Right lobe of liver (tissue), 4 donors: ENCODE data around the gene MNX1.

Experiments
- CTCF ChIP-seq, 4 donors: fragments of 200-600 bp in 3 of 4; fragments of 450-650 bp in 1 of 4; IDR thresholded peaks; one replicate each; pipeline versions ENCODE4 v1.5.1 to v1.8.0; 2016 to 2022; ENCODE audit warnings: antibody characterized with exemption in 4 of 4, mild to moderate bottlenecking in 2 of 4
- POLR2A ChIP-seq: fragments of 450-650 bp; IDR thresholded peaks from one replicate; pipeline ENCODE4 v1.6.1; 2017; ENCODE audit warnings: antibody characterized with exemption, mild to moderate bottlenecking
- donor health status: DM: no; HTN: no; CAD: no.
- donor health status: DM: no; HTN: no; CAD: no.
- donor health status: DM: no; HTN: yes; CAD: no.

GRCh38 chr7:156966387-156966786 lies 44.1 kb downstream of the MNX1 start:
- TF ChIP-seq CTCF (IDR thresholded peaks at IDR 0.05) (no peak), POLR2A (no peak)
